IMR-90 (cell line): ENCODE data around the gene OTOA. TPM values are rescaled to one million over a fixed set of nuclear protein-coding genes. Genes with fewer than 3 reads are reported as not detected.

Experiments
- ATAC-seq: fragments of 200-7000 bp; cut with Tn5 transposase; 2 replicates; pipeline ENCODE4 v1.9.1; 2020; ENCODE audit warnings: low read depth, mild to moderate bottlenecking, moderate library complexity
- BruUV-seq: library from RNA; stranded (reverse); fragments of 400-500 nt; replicated peaks from 2 replicates; lab custom pipeline; 2021; lab: Mats Ljungman, UMichigan
- CTCF ChIA-PET: fragments of 300-600 bp; formaldehyde crosslinking; extraction: SDS; loops from one replicate; lab custom pipeline; 2021; ENCODE audit warnings: antibody characterized with exemption; lab: Yijun Ruan, JAX
- POLR2A ChIA-PET: fragments of 300-600 bp; sonication (Branson Sonifier 250); formaldehyde crosslinking; loops from one replicate; lab custom pipeline; 2022; ENCODE audit warnings: antibody characterized with exemption; ENCODE audit not compliant: unreplicated experiment; lab: Charles Lee
- DNase-seq: peaks from one replicate; pipeline ENCODE4 v3.0.0; 2013
- H2AFZ ChIP-seq: replicated peaks from 2 replicates; pipeline ENCODE3; 2013; ENCODE audit warnings: low read length, mild to moderate bottlenecking; ENCODE audit not compliant: poor library complexity
- H2AK5ac ChIP-seq: 2 replicates; pipeline ENCODE4 v1.6.1; 2013; ENCODE audit warnings: low read depth, low read length, inconsistent platforms
- H2AK9ac ChIP-seq: replicated peaks from 2 replicates; pipeline ENCODE3; 2013; ENCODE audit warnings: mild to moderate bottlenecking, low read depth, low read length, moderate library complexity; ENCODE audit not compliant: poor library complexity
- H2BK120ac ChIP-seq: 2 replicates; pipeline ENCODE4 v1.6.1; 2013; ENCODE audit warnings: low read depth, low read length, inconsistent platforms
- H2BK15ac ChIP-seq: 3 replicates; pipeline ENCODE4 v1.6.1; 2013; ENCODE audit warnings: low read depth, low read length, inconsistent platforms
- H2BK20ac ChIP-seq: 2 replicates; pipeline ENCODE4 v1.6.1; 2013; ENCODE audit warnings: low read depth, mild to moderate bottlenecking, inconsistent platforms, low read length, moderate library complexity
- H2BK5ac ChIP-seq: 2 replicates; pipeline ENCODE4 v1.6.1; 2013; ENCODE audit warnings: mild to moderate bottlenecking, low read depth, low read length, inconsistent platforms; ENCODE audit not compliant: poor library complexity, severe bottlenecking
- H3K14ac ChIP-seq: replicated peaks from 2 replicates; pipeline ENCODE4 v1.6.1; 2013; ENCODE audit warnings: low read depth, low read length, inconsistent platforms
- H3K18ac ChIP-seq: 2 replicates; pipeline ENCODE4 v1.6.1; 2013; ENCODE audit warnings: low read depth, low read length, control low read depth
- H3K23ac ChIP-seq: 2 replicates; pipeline ENCODE4 v1.6.1; 2013; ENCODE audit warnings: low read depth, low read length, inconsistent platforms
- H3K27ac ChIP-seq: 2 replicates; pipeline ENCODE4 v1.5.1; 2013; ENCODE audit warnings: mild to moderate bottlenecking, control low read depth, low read length; ENCODE audit not compliant: insufficient read depth
- H3K27me3 ChIP-seq: 2 replicates; pipeline ENCODE4 v1.6.1; 2013; ENCODE audit warnings: low read length; ENCODE audit not compliant: control insufficient read depth, insufficient read depth
- H3K36me3 ChIP-seq: 2 replicates; pipeline ENCODE4 v1.6.1; 2013; ENCODE audit warnings: low read length, mixed read lengths; ENCODE audit not compliant: control insufficient read depth, insufficient read depth
- H3K4ac ChIP-seq: 2 replicates; pipeline ENCODE4 v1.6.1; 2013; ENCODE audit warnings: low read depth, low read length, inconsistent platforms
- H3K4me1 ChIP-seq: 2 replicates; pipeline ENCODE4 v1.6.1; 2013; ENCODE audit warnings: low read length, mixed read lengths; ENCODE audit not compliant: control insufficient read depth, insufficient read depth
- H3K4me2 ChIP-seq: 2 replicates; pipeline ENCODE4 v1.6.1; 2013; ENCODE audit warnings: low read depth, mild to moderate bottlenecking, control low read depth, low read length, moderate library complexity
- H3K4me3 ChIP-seq: 2 replicates; pipeline ENCODE4 v1.5.1; 2013; ENCODE audit warnings: low read depth, mild to moderate bottlenecking, control low read depth, low read length, moderate library complexity; ENCODE audit not compliant: insufficient read depth
- H3K56ac ChIP-seq: 2 replicates; pipeline ENCODE4 v1.6.1; 2013; ENCODE audit warnings: low read length, inconsistent platforms; ENCODE audit not compliant: insufficient read depth; ENCODE audit errors: extremely low read depth
- H3K79me1 ChIP-seq, 2 experiments: 2 replicates each; pipeline ENCODE4 v1.6.1; 2013; ENCODE audit warnings: low read length in 2 of 2, inconsistent platforms in 1 of 2, low read depth in 1 of 2
- H3K9ac ChIP-seq: 2 replicates; pipeline ENCODE4 v1.6.1; 2013; ENCODE audit warnings: low read depth, low read length, control low read depth
- H3K9me1 ChIP-seq: 2 replicates; pipeline ENCODE4 v1.6.1; 2013; ENCODE audit warnings: low read length, inconsistent platforms; ENCODE audit not compliant: insufficient read depth
- H3K9me3 ChIP-seq: 2 replicates; pipeline ENCODE4 v1.6.1; 2013; ENCODE audit warnings: low read length; ENCODE audit not compliant: control insufficient read depth, insufficient read depth
- H4K20me1 ChIP-seq: 2 replicates; pipeline ENCODE4 v1.6.1; 2013; ENCODE audit warnings: low read length, inconsistent platforms; ENCODE audit not compliant: insufficient read depth
- H4K5ac ChIP-seq: 2 replicates; pipeline ENCODE4 v1.6.1; 2013; ENCODE audit warnings: mild to moderate bottlenecking, low read depth, low read length, control low read depth
- H4K8ac ChIP-seq, 2 experiments: 2 replicates each; pipeline ENCODE4 v1.6.1; 2013; ENCODE audit warnings: low read depth in 2 of 2, low read length in 2 of 2, control low read depth in 1 of 2, inconsistent platforms in 1 of 2
- H4K91ac ChIP-seq: 2 replicates; pipeline ENCODE4 v1.6.1; 2013; ENCODE audit warnings: low read depth, low read length, inconsistent platforms; ENCODE audit not compliant: insufficient read depth
- BHLHE40 ChIP-seq: fragments of 150-350 bp; IDR thresholded peaks from 2 replicates; pipeline ENCODE4 v1.6.1; 2016; ENCODE audit warnings: mild to moderate bottlenecking, low read depth, low read length
- CHD1 ChIP-seq: IDR thresholded peaks from 2 replicates; pipeline ENCODE4 v1.6.1; 2012; ENCODE audit warnings: low read depth, low read length, improper control_type of control experiment
- MAFK ChIP-seq: IDR thresholded peaks from 2 replicates; pipeline ENCODE4 v1.6.1; 2012; ENCODE audit warnings: low read depth, low read length, improper control_type of control experiment
- MAZ ChIP-seq: IDR thresholded peaks from 2 replicates; pipeline ENCODE4 v1.6.1; 2012; ENCODE audit warnings: low read depth, mild to moderate bottlenecking, low read length, improper control_type of control experiment, moderate library complexity, borderline replicate concordance
- MXI1 ChIP-seq: IDR thresholded peaks from 2 replicates; pipeline ENCODE4 v1.6.1; 2012; ENCODE audit warnings: low read depth, mild to moderate bottlenecking, low read length, moderate library complexity, borderline replicate concordance
- NFE2L2 ChIP-seq: fragments of 150-350 bp; IDR thresholded peaks from 2 replicates; pipeline ENCODE4 v1.6.1; 2016; ENCODE audit warnings: low read depth, mild to moderate bottlenecking, low read length
- RAD21 ChIP-seq: IDR thresholded peaks from 2 replicates; pipeline ENCODE4 v1.6.1; 2012; ENCODE audit warnings: low read length, improper control_type of control experiment
- RFX5 ChIP-seq: IDR thresholded peaks from 2 replicates; pipeline ENCODE4 v1.8.0; 2012; ENCODE audit warnings: low read depth, mild to moderate bottlenecking, low read length, moderate library complexity
- WGBS, 2 experiments: methylation state at CpG; one replicate each; pipeline versions ENCODE4 v1.1.5 to v1.1.7; 2013; ENCODE audit warnings: missing lambda C conversion rate in 2 of 2; ENCODE audit not compliant: insufficient read length in 1 of 2; ENCODE audit errors: extremely low coverage in 2 of 2; 5-methylcytosine and 5-hydroxymethylcytosine counted together
- dilution Hi-C: fragments of 300-500 bp; cut with HindIII; formaldehyde crosslinking; loops from one replicate; pipeline ENCODE4 v1.14.3; 2018; ENCODE audit warnings: low sequenced_read_pairs; ENCODE audit not compliant: unreplicated experiment
- in situ Hi-C: fragments of 300-500 bp; cut with MboI; formaldehyde crosslinking; loops from 3 replicates; pipeline ENCODE4 v1.14.3; 2019; ENCODE audit warnings: low sequenced_read_pairs, inconsistent platforms, mixed read lengths
- intact Hi-C: fragments of 100-400 bp; cut with micrococcal nuclease; formaldehyde crosslinking; loops from 2 replicates; pipeline ENCODE4 v1.10.0; 2022
- polyA plus RNA-seq, 3 experiments: library from polyadenylated mRNA; depleted of rRNA; stranded (reverse); fragments of >200 nt; gene quantifications; 2 replicates each; pipeline ENCODE4 v1.2.3, GENCODE V29; 2012; ENCODE audit warnings: low replicate concordance in 1 of 3
- total RNA-seq: library from RNA; depleted of rRNA; stranded (reverse); fragments of >200 nt; gene quantifications from 2 replicates; pipeline ENCODE4 v1.2.3, GENCODE V29; 2012
- TF ChIP-seq, protein P1 (sequence below): fragments of 150-350 bp; IDR thresholded peaks from 2 replicates; pipeline ENCODE4 v1.6.1; 2017; ENCODE audit warnings: mild to moderate bottlenecking, antibody characterized with exemption, low read length, low read depth
- TF ChIP-seq, protein P2 (sequence below): fragments of 150-350 bp; IDR thresholded peaks from 2 replicates; pipeline ENCODE4 v1.6.1; 2016; ENCODE audit warnings: low read depth, mild to moderate bottlenecking, low read length, moderate library complexity, borderline replicate concordance
- TF ChIP-seq, protein P3 (sequence below): conservative IDR thresholded peaks from 2 replicates; pipeline ENCODE4 v1.5.1; 2012; ENCODE audit warnings: mild to moderate bottlenecking, low read depth, low read length, improper control_type of control experiment

Gene OTOA
- total and polyA plus RNA-seq, 2 of the 4 experiments (the other 2 are of a cell fraction): 0.02 TPM; not detected in 1

DNA sequence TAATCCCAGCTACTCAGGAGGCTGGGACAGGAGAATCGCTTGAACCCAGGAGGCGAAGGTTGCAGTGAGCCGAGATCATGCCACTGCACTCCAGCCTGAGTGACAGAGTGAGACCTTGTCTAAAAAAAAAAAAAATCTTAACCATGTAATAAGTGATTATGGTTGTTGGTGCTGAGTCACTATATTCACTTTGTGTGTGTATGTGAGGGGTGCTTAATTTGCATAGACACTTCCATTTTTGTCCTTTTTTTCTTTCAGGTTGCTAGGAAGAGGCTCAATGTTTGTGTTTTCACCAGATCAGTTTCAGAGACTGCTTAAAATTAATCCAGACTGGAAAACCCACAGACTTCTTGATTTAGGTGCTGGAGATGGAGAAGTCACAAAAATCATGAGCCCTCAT, 46.2 kb upstream of the OTOA start:
- Histone ChIP-seq H3K27ac (no peak overlapping the region), H2BK5ac (no peak overlapping the region), H3K4ac (no peak overlapping the region), H3K4me3 (no peak overlapping the region), H3K4me2 (no peak overlapping the region), H3K4me1 (no peaks in the 10 kb centered on the region), H3K79me1 (peaks cover 47 to 63% of the 10 kb centered on the region in 2 experiments), H3K56ac (no peak overlapping the region), H3K9ac (no peak overlapping the region), H4K8ac (no peak overlapping the region), H3K14ac (no peak overlapping the region), H3K9me3 (no peaks in the 10 kb centered on the region), H2BK15ac (no peak overlapping the region), H4K5ac (no peak overlapping the region), H3K27me3 (no peaks in the 10 kb centered on the region), H3K36me3 (peaks cover 6% of the 10 kb centered on the region; the same call in 1 of the 2 replicates), H2BK20ac (no peak overlapping the region), H2AK5ac (no peak overlapping the region), H3K23ac (no peak overlapping the region), H2BK120ac (no peak overlapping the region), H3K18ac (no peak overlapping the region), H2AFZ (no peak overlapping the region), H3K9me1 (no peaks in the 10 kb centered on the region), H2AK9ac (no peak overlapping the region), H4K20me1 (peaks cover 3% of the 10 kb centered on the region; the same call in 1 of the 2 replicates), H4K91ac (no peak overlapping the region)
- ATAC-seq (no peak), DNase-seq (no peak)
- intact Hi-C loops: no loop called here
- dilution Hi-C loops: no loop called here
- no CpG with 5 or more reads among the region's 3 CpGs for WGBS, 2 experiments
- ChIA-PET POLR2A (no interaction called here), CTCF (no interaction called here)
- in situ Hi-C loops: no loop called here
- no peak for TF ChIP-seq CHD1
- no peak for TF ChIP-seq MAFK
- no peak for TF ChIP-seq BHLHE40
- TF ChIP-seq, protein P1, sequence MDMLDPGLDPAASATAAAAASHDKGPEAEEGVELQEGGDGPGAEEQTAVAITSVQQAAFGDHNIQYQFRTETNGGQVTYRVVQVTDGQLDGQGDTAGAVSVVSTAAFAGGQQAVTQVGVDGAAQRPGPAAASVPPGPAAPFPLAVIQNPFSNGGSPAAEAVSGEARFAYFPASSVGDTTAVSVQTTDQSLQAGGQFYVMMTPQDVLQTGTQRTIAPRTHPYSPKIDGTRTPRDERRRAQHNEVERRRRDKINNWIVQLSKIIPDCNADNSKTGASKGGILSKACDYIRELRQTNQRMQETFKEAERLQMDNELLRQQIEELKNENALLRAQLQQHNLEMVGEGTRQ: no peak
- TF ChIP-seq RAD21: no peak
- TF ChIP-seq, protein P2, sequence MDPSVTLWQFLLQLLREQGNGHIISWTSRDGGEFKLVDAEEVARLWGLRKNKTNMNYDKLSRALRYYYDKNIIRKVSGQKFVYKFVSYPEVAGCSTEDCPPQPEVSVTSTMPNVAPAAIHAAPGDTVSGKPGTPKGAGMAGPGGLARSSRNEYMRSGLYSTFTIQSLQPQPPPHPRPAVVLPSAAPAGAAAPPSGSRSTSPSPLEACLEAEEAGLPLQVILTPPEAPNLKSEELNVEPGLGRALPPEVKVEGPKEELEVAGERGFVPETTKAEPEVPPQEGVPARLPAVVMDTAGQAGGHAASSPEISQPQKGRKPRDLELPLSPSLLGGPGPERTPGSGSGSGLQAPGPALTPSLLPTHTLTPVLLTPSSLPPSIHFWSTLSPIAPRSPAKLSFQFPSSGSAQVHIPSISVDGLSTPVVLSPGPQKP: no peak
- no peak for TF ChIP-seq RFX5
- no peak for TF ChIP-seq NFE2L2
- TF ChIP-seq MXI1: no peak
- TF ChIP-seq, protein P3, sequence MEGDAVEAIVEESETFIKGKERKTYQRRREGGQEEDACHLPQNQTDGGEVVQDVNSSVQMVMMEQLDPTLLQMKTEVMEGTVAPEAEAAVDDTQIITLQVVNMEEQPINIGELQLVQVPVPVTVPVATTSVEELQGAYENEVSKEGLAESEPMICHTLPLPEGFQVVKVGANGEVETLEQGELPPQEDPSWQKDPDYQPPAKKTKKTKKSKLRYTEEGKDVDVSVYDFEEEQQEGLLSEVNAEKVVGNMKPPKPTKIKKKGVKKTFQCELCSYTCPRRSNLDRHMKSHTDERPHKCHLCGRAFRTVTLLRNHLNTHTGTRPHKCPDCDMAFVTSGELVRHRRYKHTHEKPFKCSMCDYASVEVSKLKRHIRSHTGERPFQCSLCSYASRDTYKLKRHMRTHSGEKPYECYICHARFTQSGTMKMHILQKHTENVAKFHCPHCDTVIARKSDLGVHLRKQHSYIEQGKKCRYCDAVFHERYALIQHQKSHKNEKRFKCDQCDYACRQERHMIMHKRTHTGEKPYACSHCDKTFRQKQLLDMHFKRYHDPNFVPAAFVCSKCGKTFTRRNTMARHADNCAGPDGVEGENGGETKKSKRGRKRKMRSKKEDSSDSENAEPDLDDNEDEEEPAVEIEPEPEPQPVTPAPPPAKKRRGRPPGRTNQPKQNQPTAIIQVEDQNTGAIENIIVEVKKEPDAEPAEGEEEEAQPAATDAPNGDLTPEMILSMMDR: no peak
- no peak for TF ChIP-seq MAZ
- no TSS peak for BruUV-seq
